B cell (primary cell): Measurements from ENCODE around the gene NMNAT2. TPM values are rescaled to one million over a fixed set of nuclear protein-coding genes. Genes with fewer than 3 reads are reported as not detected.

Experiments
- ATAC-seq: fragments of 200-7000 bp; cut with Tn5 transposase; one replicate; pipeline ENCODE4 v1.10.0; 2021; ENCODE audit warnings: low read depth, mild to moderate bottlenecking, moderate number of reproducible peaks, moderate library complexity
- CTCF ChIA-PET: fragments of 350-600 bp; sonication (Branson Sonifier 250); formaldehyde crosslinking; loops from one replicate; lab custom pipeline; 2021; ENCODE audit warnings: antibody characterized with exemption, inconsistent platforms; lab: Charles Lee
- POLR2A ChIA-PET: fragments of 350-600 bp; sonication (Branson Sonifier 250); formaldehyde crosslinking; loops from one replicate; lab custom pipeline; 2021; ENCODE audit warnings: antibody characterized with exemption; lab: Charles Lee
- DNase-seq: peaks from one replicate; pipeline ENCODE4 v3.0.0; 2013
- H2AFZ ChIP-seq: 2 replicates; pipeline ENCODE4 v1.6.1; 2012; ENCODE audit warnings: mild to moderate bottlenecking, low read depth, low read length; ENCODE audit not compliant: insufficient read depth, poor library complexity, severe bottlenecking
- H3K27ac ChIP-seq, 2 donors: 1 replicate in 1 of 2; 2 replicates in 1 of 2; pipeline ENCODE4 v1.5.1; 2012 to 2013; ENCODE audit warnings: low read length in 2 of 2, mild to moderate bottlenecking in 2 of 2, moderate library complexity in 1 of 2
- H3K27me3 ChIP-seq, 4 experiments: fragments of 200-600 bp in 1 of 4; sonication (generic) in 1 of 4; replicated peaks in 1 of 4; 1 replicate in 2 of 4; 2 replicates in 2 of 4; pipeline versions ENCODE4 v1.6.1 to v1.7.0; 2013 to 2016; ENCODE audit warnings: low read length in 3 of 4, mild to moderate bottlenecking in 2 of 4, mixed read lengths in 1 of 4, moderate library complexity in 1 of 4; ENCODE audit not compliant: insufficient read depth in 4 of 4, control insufficient read depth in 3 of 4; ENCODE audit errors: control extremely low read depth in 1 of 4
- H3K36me3 ChIP-seq, 2 experiments: replicated peaks in 1 of 2; 1 replicate in 1 of 2; 2 replicates in 1 of 2; pipeline versions ENCODE4 v1.6.1 to v1.7.1; 2013; ENCODE audit warnings: low read length in 1 of 2; ENCODE audit not compliant: insufficient read depth in 2 of 2, control insufficient read depth in 1 of 2; ENCODE audit errors: control extremely low read depth in 1 of 2, extremely low read depth in 1 of 2
- H3K4me1 ChIP-seq, 2 donors: fragments of 200-600 bp in 1 of 2; sonication (generic) in 1 of 2; 1 replicate in 1 of 2; 2 replicates in 1 of 2; pipeline versions ENCODE4 v1.5.1 to v1.6.1; 2013 to 2017; ENCODE audit warnings: low read length in 2 of 2; ENCODE audit not compliant: control insufficient read depth in 2 of 2, insufficient read depth in 2 of 2
- H3K4me2 ChIP-seq: replicated peaks from 2 replicates; pipeline ENCODE3; 2012; ENCODE audit warnings: mild to moderate bottlenecking, low read depth, low read length; ENCODE audit not compliant: poor library complexity, severe bottlenecking
- H3K4me3 ChIP-seq, 5 experiments: fragments of 200-600 bp in 1 of 5; sonication (generic) in 1 of 5; 1 replicate in 3 of 5; 2 replicates in 2 of 5; pipeline versions ENCODE4 v1.5.1 to v1.7.0; 2011 to 2016; ENCODE audit warnings: low read length in 4 of 5, mild to moderate bottlenecking in 4 of 5, low read depth in 2 of 5, control low read depth in 1 of 5, moderate library complexity in 1 of 5; ENCODE audit not compliant: insufficient read depth in 1 of 5; ENCODE audit errors: control extremely low read depth in 1 of 5, extremely low read depth in 1 of 5
- H3K79me2 ChIP-seq: fragments of 200-600 bp; sonication (generic); one replicate; pipeline ENCODE4 v1.6.0; 2016; ENCODE audit warnings: low read length; ENCODE audit not compliant: control insufficient read depth, insufficient read depth
- H3K9ac ChIP-seq: fragments of 200-600 bp; sonication (generic); 2 replicates; pipeline ENCODE4 v1.6.1; 2017; ENCODE audit warnings: mild to moderate bottlenecking, low read length, moderate library complexity
- H3K9me3 ChIP-seq, 3 donors: one replicate each; pipeline versions ENCODE4 v1.6.1 to v1.7.1; 2013; ENCODE audit warnings: low read length in 2 of 3; ENCODE audit not compliant: control insufficient read depth in 2 of 3, insufficient read depth in 1 of 3; ENCODE audit errors: control extremely low read depth in 1 of 3
- H4K20me1 ChIP-seq: 2 replicates; pipeline ENCODE4 v1.6.0; 2012; ENCODE audit warnings: mild to moderate bottlenecking, low read length; ENCODE audit not compliant: insufficient read depth, control insufficient read depth, poor library complexity, severe bottlenecking
- H3K27ac Mint-ChIP-seq: one replicate; pipeline ENCODE4 v1.8.0; 2021; ENCODE audit warnings: mixed read lengths
- H3K27me3 Mint-ChIP-seq: one replicate; pipeline ENCODE4 v1.8.0; 2021; ENCODE audit warnings: mixed read lengths
- H3K4me1 Mint-ChIP-seq: one replicate; pipeline ENCODE4 v1.8.0; 2021; ENCODE audit warnings: mixed read lengths
- H3K4me3 Mint-ChIP-seq: one replicate; pipeline ENCODE4 v1.8.0; 2021; ENCODE audit warnings: mixed read lengths
- H3K9me3 Mint-ChIP-seq: one replicate; pipeline ENCODE4 v1.8.0; 2022; ENCODE audit warnings: mixed read lengths; ENCODE audit not compliant: insufficient read depth
- EZH2 ChIP-seq: IDR thresholded peaks from 2 replicates; pipeline ENCODE4 v1.6.1; 2012; ENCODE audit warnings: borderline replicate concordance, low read depth, mild to moderate bottlenecking, moderate library complexity, low read length; ENCODE audit not compliant: insufficient read depth, poor library complexity, severe bottlenecking
- WGBS: methylation state at CpG from one replicate; pipeline ENCODE4 v1.1.5; 2013; ENCODE audit warnings: missing lambda C conversion rate; ENCODE audit not compliant: insufficient coverage; 5-methylcytosine and 5-hydroxymethylcytosine counted together
- intact Hi-C: fragments of 100-400 bp; cut with micrococcal nuclease; formaldehyde crosslinking; loops from one replicate; pipeline ENCODE4 v1.10.0; 2022
- polyA plus RNA-seq: library from polyadenylated mRNA; depleted of rRNA; stranded (reverse); fragments of >200 nt; gene quantifications from 2 replicates; pipeline ENCODE4 v1.2.3, GENCODE V29; 2012
- total RNA-seq, 2 donors: library from RNA; stranded (reverse); fragments of 120-200 nt in 1 of 2; gene quantifications; 1 replicate in 1 of 2; 2 replicates in 1 of 2; pipeline versions ENCODE4 v1.2.3 to v1.2.4, GENCODE V29; 2013 to 2022
- TF ChIP-seq, protein P1 (sequence below): fragments of 200-600 bp; IDR thresholded peaks from one replicate; pipeline ENCODE4 v1.8.0; 2022; ENCODE audit warnings: antibody characterized with exemption, mild to moderate bottlenecking

Gene NMNAT2
- total and polyA plus RNA-seq, 2 donors (not counting 1 experiment from before 2014, with no cell fraction given), result not detected

- Histone ChIP-seq H4K20me1 (no peaks in the 10 kb centered on the region), H3K4me1 (no peaks in the 10 kb centered on the region), H3K9me3 (peaks cover 0 to 6% (median 0%) of the 10 kb centered on the region in 3 donors), H3K36me3 (no peaks in the 10 kb centered on the region), H3K9ac (no peak overlapping the region), H3K4me3 (no peak overlapping the region), H2AFZ (no peak overlapping the region), H3K4me2 (no peak overlapping the region), H3K27me3 (peaks cover 0 to 14% (median 2%) of the 10 kb centered on the region in 4 experiments), H3K79me2 (no peaks in the 10 kb centered on the region), H3K27ac (no peak overlapping the region)
- no peak overlapping the region for H3K4me3 Mint-ChIP-seq
- ChIA-PET CTCF (no interaction called here), POLR2A (no interaction called here)
- 90% methylated on average over 3 of the region's 6 CpGs for WGBS
- no peak overlapping the region for H3K27ac Mint-ChIP-seq
- intact Hi-C loops, result no loop called here
- ATAC-seq (no peak), DNase-seq (no peak)
- no peaks in the 10 kb centered on the region for H3K9me3 Mint-ChIP-seq
- TF ChIP-seq, protein P1, sequence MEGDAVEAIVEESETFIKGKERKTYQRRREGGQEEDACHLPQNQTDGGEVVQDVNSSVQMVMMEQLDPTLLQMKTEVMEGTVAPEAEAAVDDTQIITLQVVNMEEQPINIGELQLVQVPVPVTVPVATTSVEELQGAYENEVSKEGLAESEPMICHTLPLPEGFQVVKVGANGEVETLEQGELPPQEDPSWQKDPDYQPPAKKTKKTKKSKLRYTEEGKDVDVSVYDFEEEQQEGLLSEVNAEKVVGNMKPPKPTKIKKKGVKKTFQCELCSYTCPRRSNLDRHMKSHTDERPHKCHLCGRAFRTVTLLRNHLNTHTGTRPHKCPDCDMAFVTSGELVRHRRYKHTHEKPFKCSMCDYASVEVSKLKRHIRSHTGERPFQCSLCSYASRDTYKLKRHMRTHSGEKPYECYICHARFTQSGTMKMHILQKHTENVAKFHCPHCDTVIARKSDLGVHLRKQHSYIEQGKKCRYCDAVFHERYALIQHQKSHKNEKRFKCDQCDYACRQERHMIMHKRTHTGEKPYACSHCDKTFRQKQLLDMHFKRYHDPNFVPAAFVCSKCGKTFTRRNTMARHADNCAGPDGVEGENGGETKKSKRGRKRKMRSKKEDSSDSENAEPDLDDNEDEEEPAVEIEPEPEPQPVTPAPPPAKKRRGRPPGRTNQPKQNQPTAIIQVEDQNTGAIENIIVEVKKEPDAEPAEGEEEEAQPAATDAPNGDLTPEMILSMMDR, result no peak
- H3K4me1 Mint-ChIP-seq, result no peaks in the 10 kb centered on the region
- peaks cover 36% of the 10 kb centered on the region for H3K27me3 Mint-ChIP-seq
Observed at GRCh38 chr1:183385340-183386144, 32.6 kb downstream of the NMNAT2 start.

DNA sequence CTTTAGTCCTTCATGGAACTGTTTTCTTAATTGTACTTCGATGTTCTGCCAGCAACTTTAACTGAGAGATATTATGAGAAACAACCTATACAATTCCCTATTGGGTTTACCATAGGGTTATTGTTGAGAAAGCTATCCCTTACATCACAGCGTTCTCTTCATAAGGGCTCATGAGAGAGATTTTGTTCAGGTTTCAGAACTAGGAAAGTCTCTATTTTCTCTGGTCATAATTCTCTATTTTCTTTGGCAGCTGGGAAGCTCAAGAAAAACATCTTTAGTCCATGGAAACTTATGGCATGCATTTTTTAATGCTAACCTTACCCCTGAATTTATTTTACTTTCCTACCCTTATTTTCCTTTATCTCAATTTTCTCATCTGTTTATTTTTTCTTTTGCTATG lies 38.2 kb downstream of the NMNAT2 start:
- intact Hi-C loops, result no loop called here
- Histone ChIP-seq H4K20me1 (no peaks in the 10 kb centered on the region), H3K4me1 (no peaks in the 10 kb centered on the region), H3K9ac (no peak overlapping the region), H3K9me3 (peaks cover 0 to 6% (median 0%) of the 10 kb centered on the region in 3 donors), H3K4me3 (no peak overlapping the region), H3K27me3 (peaks cover 0 to 20% (median 4%) of the 10 kb centered on the region in 4 experiments), H3K36me3 (no peaks in the 10 kb centered on the region), H3K79me2 (no peaks in the 10 kb centered on the region), H2AFZ (no peak overlapping the region), H3K4me2 (no peak overlapping the region), H3K27ac (no peak overlapping the region)
- ATAC-seq (no peak), DNase-seq (no peak)
- no peak overlapping the region for H3K4me3 Mint-ChIP-seq
- H3K4me1 Mint-ChIP-seq, result no peaks in the 10 kb centered on the region
- peaks cover 33% of the 10 kb centered on the region for H3K27me3 Mint-ChIP-seq
- WGBS, result no CpG with 5 or more reads among the region's 2 CpGs
- H3K9me3 Mint-ChIP-seq, result peaks cover 2% of the 10 kb centered on the region
- POLR2A ChIA-PET, result no interaction called here
- CTCF ChIA-PET, result no interaction called here
- H3K27ac Mint-ChIP-seq, result no peak overlapping the region
- no peak for TF ChIP-seq EZH2
- TF ChIP-seq, protein P1, result no peak
